ENCODE results near the gene KCNJ6. TPM values are rescaled to one million over a fixed set of nuclear protein-coding genes. Genes with fewer than 3 reads are reported as not detected.

The KCNJ6 gene
- total and polyA plus RNA-seq, 2 of the 8 experiments (the other 6 are each of a cell fraction or from before 2014, with no cell fraction given), result 0.51 to 1.2 TPM

GRCh38 chr21:37702241-37702640, 214.0 kb downstream of the KCNJ6 start (continued):
- TF ChIP-seq RFX5 (IDR thresholded peaks at IDR 0.05; ENCODE audit: borderline replicate concordance, low read depth, low read length) (no peak), SAP30 (IDR thresholded peaks at IDR 0.05; ENCODE audit: insufficient read depth, insufficient replicate concordance, low read length) (no peak), RXRA (IDR thresholded peaks at IDR 0.05; ENCODE audit: insufficient read depth, low read depth, low read length) (no peak), JUND (IDR thresholded peaks at IDR 0.05; ENCODE audit: low read length) (no peak), JUN (IDR thresholded peaks at IDR 0.05; ENCODE audit: low read depth, low read length) (no peak)
